ENCODE data around the gene GCN1.

The GCN1 gene

GRCh38 chr12:120092551-120093335, 101.8 kb downstream of the GCN1 start:
- in situ Hi-C loops (cut with HindIII; ENCODE audit: low pct_ligation_motif_present, low pct_unique_long_range_greater_than_20kb, low sequenced_read_pairs), result no loop called here
- DNase-seq, result no peak

- in situ Hi-C loops (cut with HindIII; ENCODE audit: low pct_ligation_motif_present, low pct_unique_long_range_greater_than_20kb, low sequenced_read_pairs), result no loop called here
- DNase-seq, result no peak
Measured at GRCh38 chr12:120091371-120092090, 103.0 kb downstream of the GCN1 start.

- in situ Hi-C loops (cut with HindIII; ENCODE audit: low pct_ligation_motif_present, low pct_unique_long_range_greater_than_20kb, low sequenced_read_pairs), result no loop called here
- DNase-seq, result no peak
Measured at GRCh38 chr12:120090626-120091295, 103.8 kb downstream of the GCN1 start.

GRCh38 chr12:120090206-120090605, 104.3 kb downstream of the GCN1 start:
- no peak for DNase-seq
- in situ Hi-C loops (cut with HindIII; ENCODE audit: low pct_ligation_motif_present, low pct_unique_long_range_greater_than_20kb, low sequenced_read_pairs), result no loop called here

GRCh38 chr12:120089796-120090195, 104.7 kb downstream of the GCN1 start:
- in situ Hi-C loops (cut with HindIII; ENCODE audit: low pct_ligation_motif_present, low pct_unique_long_range_greater_than_20kb, low sequenced_read_pairs), result no loop called here
- no peak for DNase-seq

- no peak for DNase-seq
- in situ Hi-C loops (cut with HindIII; ENCODE audit: low pct_ligation_motif_present, low pct_unique_long_range_greater_than_20kb, low sequenced_read_pairs), result no loop called here
Measured at GRCh38 chr12:120089105-120089504, 105.4 kb downstream of the GCN1 start.

GRCh38 chr12:120086801-120087621, 107.5 kb downstream of the GCN1 start:
- peak; percentile 100 for DNase-seq
- in situ Hi-C loops (cut with HindIII; ENCODE audit: low pct_ligation_motif_present, low pct_unique_long_range_greater_than_20kb, low sequenced_read_pairs), result no loop called here

GRCh38 chr12:120085920-120086645, 108.4 kb downstream of the GCN1 start:
- in situ Hi-C loops (cut with HindIII; ENCODE audit: low pct_ligation_motif_present, low pct_unique_long_range_greater_than_20kb, low sequenced_read_pairs), result no loop called here
- no peak for DNase-seq

GRCh38 chr12:120081641-120082040, 112.9 kb downstream of the GCN1 start:
- no peak for DNase-seq
- in situ Hi-C loops (cut with HindIII; ENCODE audit: low pct_ligation_motif_present, low pct_unique_long_range_greater_than_20kb, low sequenced_read_pairs), result no loop called here

- in situ Hi-C loops (cut with HindIII; ENCODE audit: low pct_ligation_motif_present, low pct_unique_long_range_greater_than_20kb, low sequenced_read_pairs), result no loop called here
- DNase-seq, result peak; percentile 45
Measured at GRCh38 chr12:120079411-120080400, 114.8 kb downstream of the GCN1 start.

GRCh38 chr12:120078868-120079267, 115.6 kb downstream of the GCN1 start:
- in situ Hi-C loops (cut with HindIII; ENCODE audit: low pct_ligation_motif_present, low pct_unique_long_range_greater_than_20kb, low sequenced_read_pairs), result no loop called here
- DNase-seq, result no peak

GRCh38 chr12:120077260-120077659, 117.3 kb downstream of the GCN1 start:
- in situ Hi-C loops (cut with HindIII; ENCODE audit: low pct_ligation_motif_present, low pct_unique_long_range_greater_than_20kb, low sequenced_read_pairs), result no loop called here
- DNase-seq, result no peak

Measured in ACHN (cell line).